Germinal center (tissue), 1 donor: Measurements from ENCODE around the gene LPIN2.
"Not testable (repeated sequence)": the region's sequence is repeated elsewhere in the genome, so short reads cannot be mapped to it uniquely, and the experiment has no call there.

Experiments used
- DNase-seq: peaks from one replicate; pipeline ENCODE4 v3.0.0; 2012; ENCODE audit warnings: mixed read lengths, low spot score

LPIN2 gene, protein sequence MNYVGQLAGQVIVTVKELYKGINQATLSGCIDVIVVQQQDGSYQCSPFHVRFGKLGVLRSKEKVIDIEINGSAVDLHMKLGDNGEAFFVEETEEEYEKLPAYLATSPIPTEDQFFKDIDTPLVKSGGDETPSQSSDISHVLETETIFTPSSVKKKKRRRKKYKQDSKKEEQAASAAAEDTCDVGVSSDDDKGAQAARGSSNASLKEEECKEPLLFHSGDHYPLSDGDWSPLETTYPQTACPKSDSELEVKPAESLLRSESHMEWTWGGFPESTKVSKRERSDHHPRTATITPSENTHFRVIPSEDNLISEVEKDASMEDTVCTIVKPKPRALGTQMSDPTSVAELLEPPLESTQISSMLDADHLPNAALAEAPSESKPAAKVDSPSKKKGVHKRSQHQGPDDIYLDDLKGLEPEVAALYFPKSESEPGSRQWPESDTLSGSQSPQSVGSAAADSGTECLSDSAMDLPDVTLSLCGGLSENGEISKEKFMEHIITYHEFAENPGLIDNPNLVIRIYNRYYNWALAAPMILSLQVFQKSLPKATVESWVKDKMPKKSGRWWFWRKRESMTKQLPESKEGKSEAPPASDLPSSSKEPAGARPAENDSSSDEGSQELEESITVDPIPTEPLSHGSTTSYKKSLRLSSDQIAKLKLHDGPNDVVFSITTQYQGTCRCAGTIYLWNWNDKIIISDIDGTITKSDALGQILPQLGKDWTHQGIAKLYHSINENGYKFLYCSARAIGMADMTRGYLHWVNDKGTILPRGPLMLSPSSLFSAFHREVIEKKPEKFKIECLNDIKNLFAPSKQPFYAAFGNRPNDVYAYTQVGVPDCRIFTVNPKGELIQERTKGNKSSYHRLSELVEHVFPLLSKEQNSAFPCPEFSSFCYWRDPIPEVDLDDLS

DNA sequence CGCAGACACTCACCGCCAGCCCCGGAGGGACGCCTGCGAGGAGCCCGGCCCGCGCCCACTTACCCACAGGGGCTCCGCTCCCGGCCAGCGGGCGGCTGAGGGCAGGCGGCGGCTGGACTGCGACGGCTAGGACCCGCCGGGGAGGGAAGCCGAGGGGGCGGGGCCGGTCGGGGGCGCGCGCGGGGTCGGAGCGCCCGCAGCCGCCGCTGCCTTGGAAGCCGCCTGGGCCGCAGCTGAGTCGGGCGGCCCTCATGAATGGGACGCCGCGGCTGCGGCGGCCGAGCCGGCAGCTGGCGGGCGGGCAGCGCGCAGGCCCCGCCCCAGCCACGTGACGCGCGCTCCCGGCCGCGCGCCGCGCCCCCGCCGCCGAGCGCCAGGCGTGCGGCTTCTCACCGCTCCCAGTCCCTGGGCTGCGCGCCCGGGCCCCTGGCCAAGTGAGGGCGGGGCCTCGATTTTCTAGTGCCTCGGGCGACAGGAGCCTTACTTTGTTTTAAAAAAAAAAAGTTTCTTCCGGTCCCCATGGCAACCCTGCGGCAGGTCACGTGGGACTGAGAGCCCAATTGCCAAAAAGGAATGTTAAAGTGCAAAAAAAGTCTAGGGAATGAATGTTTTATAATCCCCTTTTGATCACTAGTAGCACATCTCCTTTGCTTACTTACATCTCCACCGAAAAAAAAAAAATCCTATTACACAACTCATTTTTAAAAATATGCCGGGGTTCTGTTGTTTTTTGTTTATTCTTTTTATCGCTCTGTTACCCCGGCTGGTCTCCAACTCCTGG lies at the start of gene LPIN2:
Gene LPIN2 (minus strand): TSS at position 121 of the 781 bp plus-strand sequence. CDS start 52,304 bp downstream, outside the sequence.
- DNase-seq, result peak; percentile 97

DNA sequence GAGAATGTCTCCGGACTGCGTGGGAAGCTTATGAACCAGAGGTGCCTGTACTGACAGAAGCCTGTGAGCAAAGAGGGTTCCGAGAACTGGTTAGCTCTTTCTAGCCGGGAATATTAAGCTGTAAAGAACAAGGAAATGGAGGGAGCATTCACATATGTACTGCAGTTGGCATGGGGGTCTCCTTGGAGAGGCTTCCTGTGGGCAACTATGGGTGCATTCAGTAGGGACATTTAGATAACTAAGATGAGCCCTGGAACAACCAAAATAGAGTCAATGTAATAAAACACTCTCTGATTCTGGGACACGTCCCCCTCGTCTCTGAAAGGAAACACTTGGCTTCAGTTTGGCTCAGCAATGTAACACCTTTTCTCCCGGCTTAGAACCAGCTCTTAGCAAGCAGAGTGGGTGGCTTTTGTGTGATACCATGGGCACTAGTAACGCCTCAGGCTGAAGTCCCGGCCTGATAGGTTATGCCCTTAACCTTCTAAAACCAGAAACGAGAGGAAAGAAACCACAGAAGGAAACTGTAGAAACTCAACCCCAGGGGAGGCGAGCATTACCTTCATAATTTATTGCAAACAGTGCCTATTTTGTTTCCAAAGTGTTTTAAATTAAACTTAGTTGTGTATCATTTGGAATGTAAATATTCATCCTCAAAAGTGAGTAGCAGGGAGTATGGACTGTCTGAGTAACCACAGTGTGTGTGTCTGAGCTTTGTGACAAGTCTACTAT lies 48.8 kb upstream of the LPIN2 start:
- DNase-seq, result no peak

DNA sequence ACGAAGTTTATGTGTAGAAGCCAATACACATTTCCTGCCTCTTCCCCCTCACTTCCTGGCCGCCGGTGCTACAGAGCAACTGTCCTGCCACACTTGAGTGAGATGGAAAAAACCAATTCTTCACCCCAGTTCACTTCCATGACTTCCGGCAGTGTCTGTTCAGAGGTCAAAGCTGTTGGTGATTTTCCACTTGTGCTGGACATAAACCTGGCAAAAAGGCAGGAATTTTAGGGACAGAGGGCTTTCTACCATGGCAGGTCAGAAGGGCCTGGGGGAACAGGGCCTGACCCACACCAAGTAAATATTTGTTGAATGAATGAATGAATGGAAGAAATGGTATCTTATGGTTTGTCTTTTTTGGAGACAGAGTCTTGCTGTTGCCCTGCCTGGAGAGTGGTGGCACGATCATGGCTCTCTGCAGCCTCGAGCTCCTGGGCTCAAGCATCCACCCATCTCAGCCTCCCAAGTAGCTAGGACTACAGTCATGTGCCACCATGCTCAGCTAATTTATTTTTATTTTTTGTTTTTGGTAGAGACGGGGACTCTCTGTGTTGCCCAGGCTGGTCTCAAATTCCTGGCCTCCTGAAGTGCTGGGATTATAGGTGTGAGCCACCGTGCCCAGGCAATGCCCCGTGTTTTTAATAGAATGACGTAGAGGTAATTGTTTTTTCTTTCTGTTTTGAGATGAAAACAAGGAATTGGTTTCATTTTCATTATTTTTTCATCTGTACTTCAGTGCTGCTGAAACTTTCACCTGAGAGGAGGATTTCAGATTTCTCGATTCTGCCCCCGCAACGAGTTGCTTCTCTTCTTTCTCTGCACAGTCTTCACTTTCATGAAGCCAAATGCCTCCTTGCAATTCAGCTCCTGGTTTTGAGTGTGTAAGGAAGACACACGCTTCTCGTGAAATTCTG lies 48.0 kb upstream of the LPIN2 start:
- DNase-seq, result no peak

DNA sequence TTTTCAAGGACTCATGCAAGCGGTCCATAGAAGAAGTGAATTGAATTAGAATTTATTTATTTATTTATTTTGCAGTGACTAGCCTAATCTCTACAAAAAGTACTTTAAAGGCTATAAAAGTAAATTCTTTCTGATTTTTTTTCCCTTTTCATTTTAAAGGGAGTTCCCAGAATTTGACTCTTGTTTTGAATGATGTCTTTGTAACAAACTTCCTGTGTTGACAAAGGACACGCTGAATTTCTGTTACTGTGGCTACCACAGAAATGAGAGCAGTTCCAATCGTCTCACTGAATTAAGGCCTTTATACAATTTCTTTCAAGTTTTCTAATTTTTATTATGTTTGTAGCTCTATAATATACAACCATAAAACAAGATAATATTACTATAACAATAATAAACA lies 46.3 kb upstream of the LPIN2 start:
- no peak for DNase-seq

DNA sequence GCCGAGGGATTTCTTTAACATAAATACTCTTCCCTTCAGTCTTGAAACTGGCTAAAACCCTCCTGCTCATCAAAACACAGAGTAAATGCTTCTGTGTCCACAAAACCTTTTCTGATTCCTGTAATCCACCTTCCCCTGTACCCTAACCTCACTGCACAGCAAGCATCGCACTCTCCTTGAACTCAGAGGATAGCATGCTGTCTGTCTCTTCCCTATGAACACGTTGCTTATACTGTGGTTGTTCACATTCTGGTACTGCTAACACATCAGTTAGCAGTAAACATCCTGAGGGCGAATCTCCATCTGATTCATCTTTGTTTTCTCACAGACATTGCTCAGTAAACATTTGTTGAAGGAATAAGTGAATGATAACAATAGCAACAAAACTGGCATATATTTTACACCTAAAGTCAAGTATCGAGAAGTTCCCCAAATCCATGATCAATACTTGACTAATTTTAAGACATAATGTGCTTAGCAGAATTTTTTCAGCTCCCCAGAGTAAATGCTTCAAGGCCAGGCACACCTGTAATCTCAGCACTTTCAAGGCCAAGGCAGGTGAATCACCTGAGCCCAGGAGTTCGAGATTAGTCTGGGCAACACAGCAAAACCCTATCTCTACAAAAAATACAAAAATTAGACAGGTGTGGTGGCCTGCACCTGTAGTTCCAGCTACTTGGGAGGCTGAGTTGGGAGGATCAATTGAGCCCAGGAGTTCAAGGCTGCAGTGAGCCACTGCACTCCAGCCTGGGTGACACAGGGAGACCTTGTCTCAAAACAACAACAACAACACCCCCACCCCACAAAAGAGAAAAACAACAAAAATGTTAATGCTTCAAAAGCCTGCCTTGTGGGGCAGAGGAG lies 45.6 kb upstream of the LPIN2 start:
- DNase-seq, result no peak

DNA sequence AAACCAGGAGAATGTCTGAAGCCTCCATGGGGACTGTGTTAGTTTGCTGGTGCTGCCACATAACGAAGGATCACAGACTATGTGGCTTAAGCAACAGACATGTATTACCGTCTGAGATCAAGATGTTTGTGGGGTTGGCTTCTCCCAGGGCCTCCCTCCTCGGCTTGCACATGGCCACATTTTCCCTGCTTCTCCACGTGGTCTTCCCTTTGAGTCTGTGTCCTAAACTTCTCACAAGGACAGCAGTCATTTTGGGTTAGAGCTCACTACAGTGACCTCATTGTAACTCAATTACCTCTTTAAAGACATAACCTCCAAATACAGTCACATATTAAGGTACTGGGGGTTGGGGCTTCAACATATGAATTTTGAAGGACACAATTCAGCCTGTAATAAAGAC lies 44.6 kb upstream of the LPIN2 start:
- no peak for DNase-seq

DNA sequence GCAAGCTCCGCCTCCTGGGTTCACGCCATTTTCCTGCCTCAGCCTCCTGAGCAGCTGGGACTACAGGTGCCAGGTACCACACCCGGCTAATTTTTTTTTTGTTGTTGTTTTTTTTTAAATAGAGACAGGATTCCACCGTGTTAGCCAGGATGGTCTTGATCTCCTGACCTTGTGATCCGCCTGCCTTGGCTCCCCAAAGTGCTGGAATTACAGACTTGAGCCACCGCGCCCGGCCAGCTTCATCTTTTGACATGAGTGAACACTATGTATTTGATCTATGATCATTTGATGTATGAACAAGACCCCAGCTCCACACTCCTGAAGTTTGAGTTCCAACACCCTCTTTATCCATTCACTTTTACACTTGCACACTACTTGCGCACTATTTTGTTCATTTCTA lies 43.4 kb upstream of the LPIN2 start:
- no peak for DNase-seq

DNA sequence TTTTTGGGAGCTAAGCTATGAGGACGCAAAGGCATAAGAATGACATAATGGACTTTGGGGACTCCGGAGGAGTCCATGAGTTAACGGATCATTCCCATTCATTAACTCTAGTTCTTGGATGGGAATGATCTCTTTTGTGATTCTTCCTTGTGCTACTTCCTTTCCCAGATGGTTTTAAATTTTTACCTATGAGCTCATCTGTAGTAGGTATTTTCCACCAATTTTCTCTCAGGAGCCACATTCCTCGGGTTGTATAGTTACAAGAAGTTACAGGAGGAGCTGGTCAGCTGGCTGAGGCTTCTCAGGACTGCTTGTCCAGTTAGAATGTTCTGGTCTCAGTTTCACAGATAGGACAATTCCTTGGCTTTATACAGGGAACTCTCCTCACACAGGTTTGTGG lies 42.9 kb upstream of the LPIN2 start:
- DNase-seq, result no peak

DNA sequence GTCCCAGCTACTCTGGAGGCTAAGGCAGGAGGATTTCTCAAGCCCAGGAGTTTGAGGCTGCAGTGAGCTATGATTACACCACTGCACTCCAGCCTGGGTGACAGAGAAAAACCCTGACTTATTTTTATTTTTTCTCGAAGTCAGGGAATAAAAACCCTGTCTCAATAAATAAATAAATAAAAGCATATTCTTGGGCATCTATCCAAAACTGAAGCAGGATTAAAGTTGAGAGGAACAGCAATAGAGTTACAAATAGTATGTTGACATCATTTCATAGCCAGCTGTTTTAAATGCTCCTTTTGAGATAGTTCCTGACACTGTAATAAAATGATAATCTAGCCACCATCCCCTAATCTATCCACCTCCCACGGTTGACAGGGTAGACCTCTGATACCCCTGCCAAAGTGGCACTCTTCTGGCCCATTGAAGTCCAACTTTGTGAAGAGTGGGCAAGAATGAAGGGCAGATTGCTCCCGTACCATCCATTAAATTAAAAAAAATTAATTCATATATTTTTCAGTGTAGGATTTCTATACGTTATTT lies 42.3 kb upstream of the LPIN2 start:
- DNase-seq, result no peak

DNA sequence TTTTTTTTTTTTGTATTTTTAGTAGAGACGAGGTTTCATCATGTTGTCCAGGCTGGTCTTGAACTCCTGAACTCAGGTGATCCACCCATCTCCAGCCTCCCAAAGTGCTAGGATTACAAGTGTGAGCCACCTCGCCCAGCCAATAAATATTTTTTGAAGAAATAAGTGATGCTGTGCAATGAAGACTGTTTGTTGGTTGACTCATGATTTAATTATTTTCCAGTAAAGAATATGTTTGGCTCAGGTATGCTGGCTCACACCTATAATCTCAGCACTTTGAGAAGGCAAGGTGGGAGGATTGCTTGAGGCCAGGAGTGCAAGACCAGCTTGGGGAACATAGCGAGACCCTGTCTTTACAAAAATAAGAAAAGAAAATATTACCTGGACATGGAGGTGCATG lies 41.8 kb upstream of the LPIN2 start:
- DNase-seq, result no peak

DNA sequence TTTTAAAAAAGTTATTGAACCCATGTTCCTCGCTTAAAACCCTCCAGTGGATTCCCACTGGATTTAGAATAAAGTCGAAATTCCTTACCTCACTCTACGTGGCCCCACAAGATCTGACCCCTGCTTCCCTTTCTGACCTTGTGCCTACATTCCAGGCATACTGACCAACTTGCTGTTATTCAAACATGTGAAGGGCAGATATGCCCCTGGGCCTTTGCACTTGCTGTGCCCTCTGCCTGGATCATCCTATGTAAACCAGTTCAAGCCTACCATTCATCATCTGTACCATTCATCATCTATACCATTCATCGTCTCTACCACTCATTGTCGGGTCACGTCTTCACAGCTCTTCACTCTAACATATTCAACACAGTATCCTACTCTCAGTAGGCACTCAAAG lies 41.3 kb upstream of the LPIN2 start:
- no peak for DNase-seq

DNA sequence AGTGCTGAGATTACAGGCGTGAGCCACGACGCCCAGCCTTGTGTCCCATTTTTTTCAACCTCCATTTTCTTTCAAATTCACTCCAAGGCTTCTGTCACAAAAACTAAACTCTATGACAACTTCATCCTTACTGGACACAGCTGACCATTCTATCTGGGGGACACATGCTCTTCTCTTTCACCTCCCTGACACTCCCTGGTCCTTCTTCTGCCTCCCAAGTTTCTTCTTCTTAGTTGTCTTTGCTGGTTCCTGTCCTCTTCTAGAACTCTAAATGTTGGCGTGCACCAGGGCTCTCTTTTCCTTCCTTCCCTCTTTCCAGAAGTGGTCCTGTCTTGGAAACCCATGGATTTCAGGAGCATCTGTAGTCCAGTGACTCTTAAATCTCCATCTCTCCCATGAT lies 40.1 kb upstream of the LPIN2 start:
- DNase-seq, result no peak

DNA sequence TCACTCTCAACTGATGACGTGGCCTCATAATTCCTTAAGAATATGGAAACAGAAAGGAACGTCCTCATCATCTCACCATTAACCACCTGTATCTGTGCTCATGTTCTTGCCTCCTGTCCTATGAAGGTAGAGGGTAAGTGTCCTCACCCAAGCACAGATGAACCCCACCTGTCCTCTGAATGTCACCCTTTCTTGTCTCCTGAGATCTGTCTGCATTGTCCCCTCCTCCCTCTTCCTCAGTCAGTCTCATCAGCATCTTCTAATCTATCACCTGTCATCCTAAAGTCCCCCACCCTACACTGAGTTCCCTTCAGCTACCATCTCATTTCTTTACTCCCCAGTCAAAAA lies 39.4 kb upstream of the LPIN2 start:
- no peak for DNase-seq

DNA sequence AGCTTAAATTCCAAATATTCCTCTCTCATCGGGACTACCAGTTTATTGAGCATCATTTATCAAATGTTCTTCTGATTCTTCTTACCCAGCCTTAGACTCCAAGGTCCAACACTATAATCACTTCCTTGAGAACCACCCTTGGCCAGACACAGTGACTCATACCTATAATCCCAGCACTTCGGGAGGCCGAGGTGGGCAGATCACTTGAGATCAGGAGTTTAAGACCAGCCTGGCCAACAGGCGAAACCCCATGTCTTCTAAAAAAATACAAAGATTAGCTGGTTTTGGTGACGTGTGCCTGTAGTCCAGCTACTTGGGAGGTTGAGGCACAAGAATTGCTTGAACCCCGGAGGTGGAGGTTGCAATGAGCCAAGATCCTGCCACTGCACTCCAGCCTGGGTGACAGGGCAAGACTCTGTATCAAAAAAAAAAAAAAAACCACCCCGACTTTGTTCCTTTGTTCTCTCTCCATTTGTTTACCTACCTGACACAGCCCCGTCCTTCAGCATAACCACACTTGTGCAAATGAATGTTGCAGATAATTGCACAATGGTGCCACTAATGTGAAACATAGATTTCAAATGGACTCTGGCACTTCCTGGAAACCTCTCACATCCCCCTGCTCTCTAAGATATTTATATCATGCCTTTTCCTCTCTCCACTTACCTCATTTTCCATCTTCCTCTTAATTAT lies 38.9 kb upstream of the LPIN2 start:
- no peak for DNase-seq

DNA sequence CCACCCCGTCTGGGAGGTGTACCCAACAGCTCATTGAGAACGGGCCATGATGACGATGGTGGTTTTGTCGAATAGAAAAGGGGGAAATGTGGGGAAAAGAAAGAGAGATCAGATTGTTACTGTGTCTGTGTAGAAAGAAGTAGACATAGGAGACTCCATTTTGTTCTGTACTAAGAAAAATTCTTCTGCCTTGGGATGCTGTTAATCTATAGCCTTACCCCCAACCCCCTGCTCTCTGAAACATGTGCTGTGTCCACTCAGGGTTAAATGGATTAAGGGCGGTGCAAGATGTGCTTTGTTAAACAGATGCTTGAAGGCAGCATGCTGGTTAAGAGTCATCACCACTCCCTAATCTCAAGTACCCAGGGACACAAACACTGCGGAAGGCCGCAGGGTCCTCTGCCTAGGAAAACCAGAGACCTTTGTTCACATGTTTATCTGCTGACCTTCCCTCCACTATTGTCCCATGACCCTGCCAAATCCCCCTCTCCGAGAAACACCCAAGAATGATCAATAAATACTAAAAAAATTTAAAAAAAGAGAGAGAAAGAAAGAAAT lies 37.0 kb upstream of the LPIN2 start:
- DNase-seq, result not testable (repeated sequence)

DNA sequence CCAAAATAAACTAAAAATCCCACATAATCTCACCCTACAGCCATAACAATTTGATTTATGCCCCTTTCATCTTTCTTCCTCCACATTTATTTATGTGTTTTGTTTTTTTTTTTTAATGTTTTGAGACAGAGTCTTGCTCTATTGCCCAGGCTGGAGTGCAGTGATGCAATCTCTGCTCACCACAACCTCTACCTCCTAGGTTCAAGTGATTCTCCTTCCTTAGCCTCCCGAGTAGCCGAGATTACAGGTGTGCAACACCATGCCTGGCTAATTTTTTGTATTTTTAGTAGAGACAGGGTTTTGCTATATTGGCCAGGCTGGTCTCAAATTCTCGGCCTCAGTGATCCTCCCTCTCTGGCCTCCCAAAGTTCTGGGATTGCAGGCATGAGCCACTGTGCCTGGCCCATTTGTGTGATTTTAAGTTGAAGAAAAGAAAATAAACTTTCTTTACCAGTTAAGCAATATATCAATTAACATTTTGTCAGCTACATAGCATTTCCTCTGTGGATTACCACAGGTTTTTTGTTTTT lies 35.9 kb upstream of the LPIN2 start:
- DNase-seq, result no peak

DNA sequence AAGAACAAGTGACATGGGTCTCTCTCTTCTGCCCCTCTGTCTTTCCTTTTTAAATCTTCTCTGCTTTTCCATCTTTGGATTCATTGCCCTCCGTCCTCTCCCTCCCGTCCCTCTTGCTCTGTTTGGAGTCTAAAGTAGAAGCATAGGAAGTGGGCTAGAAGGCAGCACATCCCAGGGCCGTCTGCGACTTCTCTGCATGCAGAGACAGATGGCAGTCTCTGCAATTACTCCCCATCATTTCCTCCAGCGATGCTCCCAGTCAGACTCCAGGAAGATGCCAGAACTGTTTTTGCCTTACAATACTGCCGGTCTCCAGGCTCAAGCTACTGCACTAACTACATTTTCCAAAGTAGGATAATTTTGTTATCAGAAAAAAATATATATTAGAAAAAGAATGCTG lies 35.2 kb upstream of the LPIN2 start:
- no peak for DNase-seq

DNA sequence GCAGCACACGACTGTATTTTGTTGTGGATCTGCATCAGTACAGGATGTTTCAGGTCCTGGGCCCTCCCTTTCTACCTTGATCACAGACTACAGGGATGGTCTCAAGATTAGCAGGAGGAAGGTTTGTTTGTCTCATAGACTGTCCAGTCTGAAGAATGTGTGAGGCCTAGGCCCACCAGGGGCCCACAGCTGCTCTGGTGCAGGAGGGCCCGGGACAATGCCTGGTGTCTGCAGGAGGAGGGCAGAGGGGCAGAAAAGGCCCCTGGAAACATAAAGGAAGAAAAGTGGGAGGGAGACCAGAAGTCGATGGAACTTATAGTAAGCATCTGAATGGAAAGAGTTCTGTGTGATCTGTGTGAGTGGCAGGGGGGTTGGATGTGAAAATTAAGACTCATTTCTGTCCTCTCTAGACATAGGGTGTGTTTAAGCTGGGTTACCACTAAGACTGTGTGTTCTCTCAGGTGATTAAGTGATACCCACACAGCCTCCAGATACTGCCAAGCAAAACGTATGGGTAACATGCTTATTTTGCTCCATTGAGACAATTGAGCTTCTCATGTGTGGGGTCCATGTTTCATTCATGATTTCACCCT lies 33.4 kb upstream of the LPIN2 start:
- no peak for DNase-seq
